Stimulated activated CD4-positive, alpha-beta T cell treated with anti-CD3 and anti-CD28 coated beads, Interleukin-15, amount 100 ng/mL, for 24 hours (primary cell): Measurements from ENCODE around the gene SLC8A3.
"Not testable (repeated sequence)": the region's sequence is repeated elsewhere in the genome, so short reads cannot be mapped to it uniquely, and the experiment has no call there.

Experiments used
- DNase-seq: peaks from one replicate; pipeline ENCODE4 v3.0.0-alpha.2; 2020

The SLC8A3 gene, protein sequence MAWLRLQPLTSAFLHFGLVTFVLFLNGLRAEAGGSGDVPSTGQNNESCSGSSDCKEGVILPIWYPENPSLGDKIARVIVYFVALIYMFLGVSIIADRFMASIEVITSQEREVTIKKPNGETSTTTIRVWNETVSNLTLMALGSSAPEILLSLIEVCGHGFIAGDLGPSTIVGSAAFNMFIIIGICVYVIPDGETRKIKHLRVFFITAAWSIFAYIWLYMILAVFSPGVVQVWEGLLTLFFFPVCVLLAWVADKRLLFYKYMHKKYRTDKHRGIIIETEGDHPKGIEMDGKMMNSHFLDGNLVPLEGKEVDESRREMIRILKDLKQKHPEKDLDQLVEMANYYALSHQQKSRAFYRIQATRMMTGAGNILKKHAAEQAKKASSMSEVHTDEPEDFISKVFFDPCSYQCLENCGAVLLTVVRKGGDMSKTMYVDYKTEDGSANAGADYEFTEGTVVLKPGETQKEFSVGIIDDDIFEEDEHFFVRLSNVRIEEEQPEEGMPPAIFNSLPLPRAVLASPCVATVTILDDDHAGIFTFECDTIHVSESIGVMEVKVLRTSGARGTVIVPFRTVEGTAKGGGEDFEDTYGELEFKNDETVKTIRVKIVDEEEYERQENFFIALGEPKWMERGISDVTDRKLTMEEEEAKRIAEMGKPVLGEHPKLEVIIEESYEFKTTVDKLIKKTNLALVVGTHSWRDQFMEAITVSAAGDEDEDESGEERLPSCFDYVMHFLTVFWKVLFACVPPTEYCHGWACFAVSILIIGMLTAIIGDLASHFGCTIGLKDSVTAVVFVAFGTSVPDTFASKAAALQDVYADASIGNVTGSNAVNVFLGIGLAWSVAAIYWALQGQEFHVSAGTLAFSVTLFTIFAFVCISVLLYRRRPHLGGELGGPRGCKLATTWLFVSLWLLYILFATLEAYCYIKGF

DNA sequence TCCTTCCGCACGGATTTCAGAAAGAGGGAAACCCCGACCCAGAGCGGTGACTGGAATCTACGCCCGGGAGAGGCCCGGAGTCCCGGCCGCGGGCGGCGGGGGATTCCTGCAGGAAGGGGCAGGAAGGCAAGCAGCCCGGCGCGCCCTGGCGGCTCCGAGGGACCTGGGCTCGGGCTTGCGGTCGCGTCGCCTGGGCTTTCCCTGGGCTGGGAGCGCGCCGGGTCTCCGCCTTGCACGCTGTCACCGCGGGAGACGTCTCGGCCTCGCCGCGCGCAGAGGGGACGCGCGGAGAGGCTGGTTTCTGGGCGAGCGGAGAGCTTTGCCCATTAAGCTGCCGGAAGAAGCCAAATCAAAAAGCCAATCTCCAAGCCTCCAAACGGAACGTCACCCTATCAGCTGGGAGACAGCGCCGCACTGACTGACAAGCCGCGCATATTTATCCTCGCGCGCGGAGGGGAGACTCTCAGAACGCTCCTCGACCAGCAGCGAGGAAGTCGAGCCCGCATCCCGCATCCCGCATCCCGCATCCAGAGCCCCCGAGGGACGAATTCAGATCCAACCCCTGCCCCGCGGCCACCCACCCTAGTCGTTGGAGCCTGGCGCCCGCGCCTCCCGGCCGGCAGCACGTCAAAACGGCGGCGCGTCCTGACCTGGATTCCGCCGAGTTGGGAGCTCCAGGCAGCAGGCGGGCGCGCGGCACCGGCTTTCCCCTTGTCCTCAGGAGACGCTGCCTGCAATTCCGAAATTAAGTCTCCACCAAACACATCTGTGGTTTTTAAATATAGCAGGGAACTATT lies at the start of gene SLC8A3:
SLC8A3 (minus strand) TSS at position 293 of the 797 bp plus-strand sequence. CDS start 20,529 bp downstream, outside the sequence.
- DNase-seq = peak; percentile 56

DNA sequence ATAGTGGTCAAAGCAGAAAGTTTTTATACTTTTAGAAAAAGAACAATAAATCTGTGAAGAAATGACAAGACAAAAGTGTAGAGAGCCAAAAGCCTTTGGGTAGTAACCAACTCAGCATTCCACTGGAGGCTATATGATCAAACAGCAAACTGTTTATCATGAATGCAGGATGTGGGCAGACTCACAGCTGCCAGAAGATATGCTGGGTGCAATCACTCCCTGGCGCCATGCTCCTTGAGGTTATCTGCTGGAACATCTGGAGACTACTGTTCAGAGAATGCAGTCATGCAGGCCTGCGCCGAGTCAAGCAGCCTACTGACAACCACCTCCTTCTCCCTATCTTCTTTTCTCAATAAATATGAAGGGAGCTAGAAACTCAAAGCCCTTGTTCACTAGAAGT lies 49.0 kb upstream of the SLC8A3 start:
- DNase-seq = no peak

DNA sequence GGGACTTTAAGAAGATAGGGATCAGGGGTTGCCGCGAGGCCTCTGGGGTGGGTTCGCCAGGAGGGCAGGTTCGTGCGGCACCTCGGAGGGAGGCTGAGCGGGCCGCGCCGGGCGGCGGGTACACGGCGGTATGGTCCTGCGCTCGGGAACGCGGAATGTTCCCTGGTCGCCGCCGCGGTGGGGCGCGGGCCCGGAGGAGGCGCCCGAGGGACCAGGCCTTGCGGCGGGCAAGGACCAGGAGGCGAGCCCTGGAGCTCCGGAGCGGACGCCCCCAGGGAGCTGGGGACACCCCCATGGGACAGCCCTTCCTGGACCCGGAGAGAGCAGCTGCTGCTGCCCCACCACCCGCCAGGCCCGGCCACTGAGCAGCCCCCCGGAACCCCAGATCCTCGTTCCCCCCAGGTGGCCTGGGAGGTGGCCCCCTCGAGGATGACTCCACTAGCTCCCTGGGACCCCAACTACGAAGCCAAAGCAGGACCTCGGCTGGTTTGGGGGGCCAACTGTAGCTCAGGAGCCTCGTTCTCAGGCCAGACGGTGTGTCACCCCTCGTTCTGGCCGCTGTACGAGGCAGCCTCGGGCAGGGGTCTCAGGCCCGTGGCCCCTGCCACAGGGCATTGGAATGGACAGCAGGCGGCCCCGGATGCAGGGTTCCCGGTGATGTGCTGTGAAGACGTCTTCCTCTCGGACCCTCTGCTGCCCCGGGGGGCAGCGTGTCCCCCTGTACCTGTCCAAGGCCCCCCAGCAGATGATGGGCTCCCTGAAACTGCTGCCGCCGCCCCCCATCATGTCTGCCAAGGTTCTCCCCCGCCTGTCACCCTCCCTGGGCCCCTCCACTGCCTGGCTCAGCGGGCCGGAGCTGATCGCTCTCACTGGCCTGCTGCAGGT lies 45.6 kb upstream of the SLC8A3 start:
- no peak for DNase-seq

DNA sequence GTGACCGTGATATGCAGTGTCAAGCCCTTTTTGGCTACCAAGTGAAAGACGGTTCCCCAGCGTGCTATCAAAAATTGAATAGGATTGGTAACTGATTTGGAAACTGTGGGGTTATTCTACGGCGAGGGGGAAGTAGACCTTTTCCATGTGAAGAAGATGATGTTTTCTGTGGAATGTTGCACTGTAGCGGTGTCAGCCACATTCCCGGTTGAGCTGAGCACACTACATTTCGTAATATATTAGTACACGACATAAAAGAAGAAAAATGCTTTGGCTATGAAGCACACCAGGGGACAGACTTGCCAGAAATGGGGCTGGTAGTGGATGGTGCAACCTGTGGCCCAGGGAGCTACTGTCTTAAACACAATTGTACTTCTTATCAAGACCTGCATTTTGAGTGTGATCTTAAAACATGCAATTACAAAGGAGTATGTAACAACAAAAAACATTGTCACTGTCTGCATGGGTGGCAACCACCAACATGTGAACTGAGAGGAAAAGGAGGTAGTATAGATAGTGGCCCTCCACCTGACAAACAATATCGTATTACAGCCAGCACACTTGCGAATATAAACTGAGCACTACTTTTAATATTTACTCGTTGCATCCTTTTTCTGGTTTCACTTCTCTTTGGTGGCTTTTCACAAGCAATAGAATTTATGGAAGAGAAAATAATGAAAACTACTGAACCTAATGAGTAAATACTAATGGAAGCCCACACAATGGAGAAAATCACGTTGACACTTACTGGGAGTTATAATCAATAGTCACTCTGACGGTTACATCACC lies 43.2 kb upstream of the SLC8A3 start:
- not testable (repeated sequence) for DNase-seq

DNA sequence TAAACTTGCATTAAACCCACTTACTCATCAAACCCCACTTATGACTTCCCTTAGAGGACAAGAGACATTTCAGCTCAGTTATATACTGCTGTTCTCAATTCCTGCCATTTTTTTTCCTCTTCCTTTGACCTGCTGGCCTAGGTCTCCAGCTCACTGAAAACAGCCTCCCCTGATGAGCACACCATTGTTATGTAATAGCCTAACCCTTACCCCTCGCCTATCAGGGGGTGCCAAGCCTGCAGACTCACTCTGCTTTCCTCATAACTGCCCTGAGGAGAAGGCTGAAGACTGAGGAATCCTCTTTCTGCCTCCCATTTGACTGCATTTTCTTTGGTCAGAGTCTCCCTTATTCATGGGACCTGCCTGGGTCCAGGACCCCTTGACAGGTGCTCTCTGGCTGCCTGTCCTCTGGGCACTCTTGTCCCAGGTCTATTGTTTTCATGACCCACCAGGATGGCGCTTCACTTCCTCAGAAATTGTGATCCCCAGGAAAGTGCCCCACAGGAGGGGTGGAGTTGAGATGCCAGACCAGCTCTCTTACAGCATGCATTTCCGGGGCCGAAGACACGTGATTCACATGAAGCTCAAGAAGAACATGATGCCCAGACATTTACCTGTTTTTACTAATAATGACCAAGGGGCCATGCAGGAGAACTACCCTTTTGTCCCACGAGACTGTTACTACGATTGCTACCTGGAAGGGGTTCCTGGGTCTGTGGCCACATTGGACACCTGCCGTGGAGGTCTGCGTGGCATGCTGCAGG lies 41.3 kb upstream of the SLC8A3 start:
- not testable (repeated sequence) for DNase-seq

DNA sequence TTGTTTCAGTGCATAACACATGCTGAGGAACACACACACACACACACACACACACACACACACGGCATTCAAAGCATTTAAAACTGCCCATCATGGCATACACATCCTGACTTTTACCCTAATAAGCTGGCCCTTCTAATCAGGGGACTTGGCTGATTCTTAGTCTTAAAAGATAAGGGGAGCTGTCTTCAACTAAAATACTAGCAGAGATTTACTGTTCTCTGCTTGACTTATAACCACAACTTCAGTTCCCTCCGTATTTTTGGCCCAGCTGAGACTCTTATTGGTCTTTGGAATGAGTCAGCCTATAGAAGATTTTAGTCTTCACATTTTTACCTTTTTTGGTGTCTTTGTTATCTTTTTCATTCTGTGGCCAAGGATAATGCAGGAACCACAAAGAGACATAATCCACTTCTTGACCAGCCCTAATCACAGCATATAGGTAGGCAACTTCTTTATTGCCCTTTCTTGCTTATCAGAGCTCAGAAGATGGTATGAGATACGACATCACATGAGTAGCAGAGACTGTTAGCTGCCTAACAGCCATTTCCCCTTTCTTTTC lies 25.1 kb upstream of the SLC8A3 start:
- no peak for DNase-seq

DNA sequence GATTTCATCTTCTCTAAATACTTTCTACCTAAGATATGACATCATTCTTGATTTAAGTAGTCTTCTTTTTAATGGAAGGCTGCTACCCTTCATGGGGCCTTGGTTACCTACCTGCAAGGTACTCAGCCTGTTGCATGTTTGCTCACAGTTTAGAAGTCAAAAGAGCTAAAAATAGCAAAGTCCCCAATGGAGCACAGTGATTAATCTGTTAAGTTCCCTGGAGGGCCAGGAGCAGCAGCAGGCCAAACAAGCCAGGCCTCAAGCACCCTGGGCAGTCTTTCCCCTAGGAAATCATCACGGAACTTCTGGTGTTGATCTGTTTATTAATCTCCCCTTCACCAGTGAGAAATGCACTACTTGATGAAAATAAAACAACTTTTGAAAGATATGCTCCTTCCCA lies 24.0 kb upstream of the SLC8A3 start:
- no peak for DNase-seq

DNA sequence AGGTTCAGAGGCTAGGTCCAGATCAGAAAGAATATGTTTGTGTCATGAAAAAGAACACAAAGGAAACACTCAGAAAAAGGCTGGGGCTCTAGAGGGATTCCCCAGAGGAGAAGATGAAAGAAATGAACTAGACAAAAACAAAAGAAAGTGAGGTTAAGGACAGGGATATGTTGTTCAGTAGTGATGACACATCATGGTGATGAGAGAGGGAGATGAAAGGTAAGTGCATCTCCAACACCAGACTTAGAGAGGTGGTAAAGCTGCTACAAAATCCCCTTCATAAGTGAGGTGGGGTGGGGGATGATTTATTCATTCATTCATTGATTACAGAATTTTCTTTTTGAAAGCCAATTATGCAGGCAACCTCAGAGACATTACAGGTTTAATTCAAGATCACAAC lies 19.6 kb upstream of the SLC8A3 start:
- DNase-seq = no peak

DNA sequence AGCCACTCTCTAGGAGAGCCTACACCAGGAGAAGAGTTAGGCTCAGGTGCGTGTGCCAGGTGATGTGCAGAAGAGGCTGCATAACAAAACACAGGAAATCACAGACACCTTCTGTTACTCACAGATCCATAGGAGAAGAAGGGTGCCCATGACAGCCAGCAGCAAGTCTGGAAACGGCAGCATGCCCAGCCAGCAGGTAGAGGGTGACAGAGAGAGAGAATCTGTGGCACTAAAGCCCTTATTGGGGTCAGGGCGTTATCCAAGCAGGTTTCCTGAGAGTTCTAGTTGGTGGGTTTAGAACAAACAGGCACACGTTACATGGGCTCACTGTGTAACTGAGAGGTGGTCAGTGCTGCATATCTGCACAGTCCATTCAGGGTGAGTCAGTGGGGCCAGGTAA lies 14.9 kb upstream of the SLC8A3 start:
- no peak for DNase-seq

DNA sequence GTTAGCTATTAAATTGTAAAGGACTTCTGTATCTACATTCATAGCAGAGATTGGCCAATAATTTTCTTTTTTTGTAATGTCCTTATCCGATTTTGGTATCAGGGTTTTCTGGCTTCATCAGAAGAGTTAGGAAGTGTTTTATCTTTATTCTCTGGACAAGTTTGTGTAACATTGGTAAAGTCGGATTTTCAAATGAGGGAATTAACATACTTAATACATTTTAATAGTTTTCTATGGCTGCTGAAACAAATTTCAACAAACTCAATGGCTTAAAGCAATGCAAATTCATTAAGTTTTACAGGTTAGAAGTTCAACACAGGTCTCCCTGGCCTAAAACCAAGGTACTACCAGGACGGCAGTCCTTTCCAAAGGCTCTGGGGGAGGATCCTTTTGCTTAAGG lies 13.2 kb upstream of the SLC8A3 start:
- no peak for DNase-seq

DNA sequence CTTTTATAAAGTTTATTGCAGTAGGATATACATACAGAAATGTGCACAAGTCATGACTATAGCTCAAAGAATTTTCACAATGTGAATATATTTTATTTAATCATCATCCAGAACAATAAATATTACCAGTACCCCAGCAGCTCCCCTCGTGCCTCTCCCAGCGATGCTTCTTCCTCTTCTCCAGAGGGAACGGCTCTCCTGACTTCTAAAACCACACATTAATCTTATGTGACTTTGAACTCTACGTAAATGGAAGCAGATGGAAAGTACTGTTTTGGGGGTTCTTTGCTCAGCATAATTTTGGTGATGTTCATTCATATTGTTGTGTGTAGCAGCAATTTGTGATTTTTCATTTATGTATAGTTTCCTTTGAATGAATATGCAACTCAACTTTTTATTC lies 4.6 kb upstream of the SLC8A3 start:
- no peak for DNase-seq

DNA sequence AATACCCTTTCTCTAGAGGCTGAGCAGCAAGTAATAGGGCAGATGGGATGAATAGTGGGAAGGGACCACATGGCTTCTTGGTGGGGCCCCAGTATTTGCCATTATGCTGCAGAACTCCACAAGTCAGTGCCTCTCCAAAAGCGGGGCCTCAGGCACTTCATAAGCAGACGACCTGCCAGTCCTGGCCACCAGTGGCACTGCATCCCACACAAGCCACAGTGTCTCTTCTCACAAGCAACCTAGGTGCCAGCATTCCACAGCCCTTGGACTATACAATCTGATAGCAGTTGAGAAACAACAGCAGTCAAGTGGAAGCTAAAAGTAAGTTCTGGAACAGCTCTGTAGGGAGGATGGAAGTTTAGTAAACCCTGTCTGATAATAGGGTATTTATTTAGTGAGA lies 4.2 kb upstream of the SLC8A3 start:
- DNase-seq = no peak

DNA sequence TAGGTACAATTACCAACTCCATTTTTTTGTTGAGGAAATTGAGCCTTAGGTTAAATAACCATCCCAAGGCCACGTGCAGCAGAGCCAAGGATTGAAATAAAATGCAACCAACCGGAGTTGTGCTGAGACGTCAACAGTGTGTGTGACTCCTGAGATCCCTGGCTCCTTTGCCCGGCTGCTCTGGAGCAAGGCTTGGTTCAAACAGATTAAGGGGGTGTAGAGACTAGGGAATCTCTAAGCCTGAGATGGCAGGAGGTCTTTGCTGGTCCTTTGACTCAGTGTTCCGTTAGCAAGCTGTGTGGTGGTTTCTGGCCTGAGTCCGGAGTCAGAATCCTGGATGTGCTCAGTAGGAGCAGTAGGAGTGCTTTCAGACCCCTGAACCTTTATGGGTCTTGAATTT lies 1.4 kb upstream of the SLC8A3 start:
- DNase-seq = no peak

DNA sequence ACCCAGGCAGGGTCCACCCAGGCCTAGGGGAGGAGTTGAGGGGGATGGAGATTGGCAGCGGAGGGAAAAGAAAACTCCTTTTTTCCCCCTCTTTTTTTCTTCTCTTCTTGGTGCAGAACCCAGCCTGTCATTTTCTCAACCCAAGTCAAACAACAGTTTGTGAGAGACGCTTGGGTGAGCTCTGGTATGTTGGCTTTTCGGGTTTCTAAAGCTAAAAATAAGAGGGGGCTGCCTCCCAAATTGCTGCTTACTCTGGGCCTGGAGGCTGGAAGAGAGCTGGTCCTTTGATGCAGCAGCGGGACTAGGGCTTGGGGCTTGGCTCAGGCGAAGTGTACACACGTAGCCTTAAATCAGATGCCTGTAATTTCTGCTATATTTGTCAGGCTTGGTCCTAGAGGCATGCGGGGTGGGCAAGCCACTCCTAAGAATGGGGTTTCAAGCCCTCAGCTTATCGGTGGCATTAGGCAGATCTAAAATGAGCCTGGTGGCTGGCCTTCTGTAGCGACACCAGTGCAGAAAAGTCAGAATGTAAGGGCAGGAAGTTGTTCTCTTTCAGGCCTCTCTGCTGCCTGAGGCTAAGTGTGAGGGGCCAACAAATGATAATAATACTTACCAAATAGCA lies 816 bp upstream of the SLC8A3 start:
- no peak for DNase-seq

DNA sequence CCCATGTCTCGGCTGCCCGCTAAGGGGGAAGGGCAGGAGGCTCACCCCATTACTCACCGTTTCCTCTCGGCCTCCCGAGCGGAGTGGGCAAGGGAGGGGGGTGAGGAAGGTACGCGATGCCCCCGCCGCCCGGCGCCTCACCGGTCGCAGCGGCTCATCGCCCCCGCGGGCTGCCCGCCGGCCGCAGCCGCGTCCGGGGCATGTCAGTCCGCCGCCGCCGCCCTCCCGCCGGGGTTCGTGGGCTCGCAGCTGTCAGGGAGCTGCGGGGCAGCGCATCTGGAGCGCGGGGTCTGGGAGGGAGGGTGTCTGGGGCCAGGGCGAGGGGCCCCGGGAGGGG lies 461 bp downstream of the SLC8A3 start:
- DNase-seq = peak; percentile 27

DNA sequence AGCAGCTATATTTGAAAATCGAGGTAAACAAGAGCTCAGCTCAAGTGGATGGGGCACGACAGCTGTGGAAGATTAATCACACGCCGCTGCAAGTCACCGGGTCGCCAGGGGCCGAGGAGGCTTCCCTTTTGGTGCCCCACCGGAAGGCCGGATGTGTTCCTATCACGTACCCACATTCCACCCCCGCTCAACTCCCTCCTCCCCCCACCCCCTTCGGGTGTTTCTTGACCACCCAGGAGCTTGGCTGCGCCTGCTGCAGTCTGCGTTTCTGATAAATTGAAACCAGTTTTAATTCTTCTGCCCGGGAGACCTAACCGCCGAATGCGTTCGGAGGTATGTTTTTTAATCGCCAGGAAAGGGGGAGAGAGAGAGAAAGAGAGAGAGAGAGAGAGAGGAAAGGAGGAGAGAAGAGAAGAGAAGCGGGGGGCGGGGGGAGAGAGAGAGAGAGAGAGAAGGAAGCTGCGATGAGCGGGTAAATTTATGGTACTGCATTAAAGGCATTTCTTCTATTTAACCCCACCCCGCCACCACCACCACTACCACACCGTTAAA lies 1.8 kb downstream of the SLC8A3 start:
- peak; percentile 28 for DNase-seq

DNA sequence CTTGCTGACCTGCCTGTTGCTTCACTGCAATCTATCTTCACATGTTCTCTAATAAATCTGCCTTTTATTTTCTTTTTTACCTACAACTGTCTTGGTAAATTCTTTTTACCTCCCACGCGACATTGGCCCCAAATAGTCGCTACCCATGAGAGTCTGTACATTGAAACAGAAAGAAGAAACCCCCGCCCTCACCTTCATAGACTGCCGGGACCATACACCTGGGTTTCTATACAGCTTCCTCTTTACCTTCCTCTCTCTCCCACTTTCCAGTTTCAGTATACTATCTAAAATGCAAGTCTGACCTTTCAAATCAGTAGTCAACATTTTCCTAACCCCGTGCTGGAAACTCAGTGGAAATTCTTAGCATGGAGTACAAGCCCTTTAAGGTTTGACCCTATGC lies 4.8 kb downstream of the SLC8A3 start:
- no peak for DNase-seq

DNA sequence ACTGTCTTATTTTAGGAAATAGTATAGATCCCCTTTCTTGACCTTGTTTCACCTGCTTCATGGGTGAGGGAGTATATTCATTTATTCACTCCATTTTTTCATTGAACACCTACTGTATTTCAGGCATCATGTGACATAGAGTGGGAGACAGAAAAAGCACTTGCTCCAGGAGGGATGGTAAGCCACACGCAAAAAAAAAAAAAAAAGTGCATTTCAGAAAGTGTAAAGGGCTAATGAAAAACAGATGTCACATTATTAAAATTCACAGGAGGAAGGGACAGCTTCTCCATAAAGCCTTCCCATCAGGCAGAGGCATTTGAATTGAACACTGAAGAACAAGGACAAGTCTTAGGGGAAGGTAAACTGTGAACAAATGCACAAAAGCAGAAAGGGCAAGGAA lies 7.5 kb downstream of the SLC8A3 start:
- no peak for DNase-seq

DNA sequence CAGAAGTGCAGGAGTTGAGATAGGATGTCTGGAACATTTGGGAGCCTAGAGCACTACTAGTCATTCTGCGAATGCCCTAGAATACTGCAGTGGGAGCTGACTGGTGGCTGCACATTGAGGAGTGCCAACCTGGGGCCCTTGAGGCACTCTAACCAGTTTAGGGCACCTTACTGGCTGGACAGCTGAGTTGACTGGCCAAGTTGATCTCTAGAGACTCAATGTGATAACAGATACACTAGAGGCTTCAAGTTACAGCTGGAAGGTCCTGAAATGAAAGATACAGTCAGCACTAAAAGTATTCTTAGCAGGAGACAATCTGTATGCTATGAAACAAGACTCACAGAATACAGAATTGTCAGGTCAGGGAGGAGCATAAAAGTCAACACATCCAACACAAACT lies 8.0 kb downstream of the SLC8A3 start:
- DNase-seq = no peak
